Fibroblast of pulmonary artery (primary cell): Measurements from ENCODE around the gene KRTAP5-6.
"Not testable (repeated sequence)": the region's sequence is repeated elsewhere in the genome, so short reads cannot be mapped to it uniquely, and the experiment has no call there.

Experiments used
- DNase-seq: peaks from one replicate; pipeline ENCODE4 v3.0.0-alpha.2; 2010; ENCODE audit warnings: low read depth
- H3K4me3 ChIP-seq: replicated peaks from 2 replicates; pipeline ENCODE4 v1.5.1; 2011; ENCODE audit warnings: low read depth, mild to moderate bottlenecking, control low read depth, low read length, moderate library complexity
- TF ChIP-seq, protein P1 (sequence below): IDR thresholded peaks from 2 replicates; pipeline ENCODE4 v1.5.1; 2011; ENCODE audit warnings: mild to moderate bottlenecking, control low read depth, low read length, inconsistent platforms; ENCODE audit errors: missing control alignments

The KRTAP5-6 gene

GRCh38 chr11:1679881-1680280 lies 17.1 kb upstream of the KRTAP5-6 start:
- no peak overlapping the region for H3K4me3 ChIP-seq
- DNase-seq = no peak
- TF ChIP-seq, protein P1, sequence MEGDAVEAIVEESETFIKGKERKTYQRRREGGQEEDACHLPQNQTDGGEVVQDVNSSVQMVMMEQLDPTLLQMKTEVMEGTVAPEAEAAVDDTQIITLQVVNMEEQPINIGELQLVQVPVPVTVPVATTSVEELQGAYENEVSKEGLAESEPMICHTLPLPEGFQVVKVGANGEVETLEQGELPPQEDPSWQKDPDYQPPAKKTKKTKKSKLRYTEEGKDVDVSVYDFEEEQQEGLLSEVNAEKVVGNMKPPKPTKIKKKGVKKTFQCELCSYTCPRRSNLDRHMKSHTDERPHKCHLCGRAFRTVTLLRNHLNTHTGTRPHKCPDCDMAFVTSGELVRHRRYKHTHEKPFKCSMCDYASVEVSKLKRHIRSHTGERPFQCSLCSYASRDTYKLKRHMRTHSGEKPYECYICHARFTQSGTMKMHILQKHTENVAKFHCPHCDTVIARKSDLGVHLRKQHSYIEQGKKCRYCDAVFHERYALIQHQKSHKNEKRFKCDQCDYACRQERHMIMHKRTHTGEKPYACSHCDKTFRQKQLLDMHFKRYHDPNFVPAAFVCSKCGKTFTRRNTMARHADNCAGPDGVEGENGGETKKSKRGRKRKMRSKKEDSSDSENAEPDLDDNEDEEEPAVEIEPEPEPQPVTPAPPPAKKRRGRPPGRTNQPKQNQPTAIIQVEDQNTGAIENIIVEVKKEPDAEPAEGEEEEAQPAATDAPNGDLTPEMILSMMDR = no peak

DNA sequence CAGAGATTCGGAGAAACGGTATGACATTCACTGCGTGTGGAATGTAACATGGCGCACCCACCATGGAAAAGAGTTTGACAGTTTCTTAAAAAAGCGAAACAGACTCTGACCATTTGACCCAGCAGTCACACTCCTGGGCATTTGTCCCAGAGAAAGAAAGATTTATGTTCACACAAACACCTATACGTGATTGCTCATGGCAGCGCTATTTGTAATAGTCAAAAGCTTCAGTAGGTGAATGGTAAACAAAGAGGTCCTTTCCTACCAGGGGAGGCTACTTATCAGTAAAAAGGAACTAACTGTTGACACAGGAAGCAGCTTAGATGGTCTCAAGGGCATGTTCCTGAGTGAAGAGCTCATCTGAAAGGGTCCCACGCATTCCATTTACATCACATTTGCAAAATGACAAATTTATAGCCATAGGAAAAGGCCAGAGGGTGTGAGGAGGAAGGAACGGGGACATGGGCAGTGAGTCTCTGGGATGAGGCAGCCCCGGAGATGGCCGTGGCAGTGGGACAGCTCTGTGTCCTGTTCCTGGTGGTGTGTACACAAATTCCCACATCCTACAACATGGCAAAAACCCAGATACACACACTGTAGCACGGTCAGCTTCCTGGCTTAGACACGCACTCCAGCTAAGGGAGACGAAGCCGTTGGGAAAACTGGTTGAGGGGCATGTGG lies 14.6 kb upstream of the KRTAP5-6 start:
- TF ChIP-seq, protein P1 = no peak
- H3K4me3 ChIP-seq = no peak overlapping the region
- no peak for DNase-seq

GRCh38 chr11:1683216-1683615 lies 13.8 kb upstream of the KRTAP5-6 start:
- H3K4me3 ChIP-seq, DNase-seq: not testable (repeated sequence)

- H3K4me3 ChIP-seq = not testable (repeated sequence)
Observed at GRCh38 chr11:1683904-1684572, 13.0 kb upstream of the KRTAP5-6 start.

DNA sequence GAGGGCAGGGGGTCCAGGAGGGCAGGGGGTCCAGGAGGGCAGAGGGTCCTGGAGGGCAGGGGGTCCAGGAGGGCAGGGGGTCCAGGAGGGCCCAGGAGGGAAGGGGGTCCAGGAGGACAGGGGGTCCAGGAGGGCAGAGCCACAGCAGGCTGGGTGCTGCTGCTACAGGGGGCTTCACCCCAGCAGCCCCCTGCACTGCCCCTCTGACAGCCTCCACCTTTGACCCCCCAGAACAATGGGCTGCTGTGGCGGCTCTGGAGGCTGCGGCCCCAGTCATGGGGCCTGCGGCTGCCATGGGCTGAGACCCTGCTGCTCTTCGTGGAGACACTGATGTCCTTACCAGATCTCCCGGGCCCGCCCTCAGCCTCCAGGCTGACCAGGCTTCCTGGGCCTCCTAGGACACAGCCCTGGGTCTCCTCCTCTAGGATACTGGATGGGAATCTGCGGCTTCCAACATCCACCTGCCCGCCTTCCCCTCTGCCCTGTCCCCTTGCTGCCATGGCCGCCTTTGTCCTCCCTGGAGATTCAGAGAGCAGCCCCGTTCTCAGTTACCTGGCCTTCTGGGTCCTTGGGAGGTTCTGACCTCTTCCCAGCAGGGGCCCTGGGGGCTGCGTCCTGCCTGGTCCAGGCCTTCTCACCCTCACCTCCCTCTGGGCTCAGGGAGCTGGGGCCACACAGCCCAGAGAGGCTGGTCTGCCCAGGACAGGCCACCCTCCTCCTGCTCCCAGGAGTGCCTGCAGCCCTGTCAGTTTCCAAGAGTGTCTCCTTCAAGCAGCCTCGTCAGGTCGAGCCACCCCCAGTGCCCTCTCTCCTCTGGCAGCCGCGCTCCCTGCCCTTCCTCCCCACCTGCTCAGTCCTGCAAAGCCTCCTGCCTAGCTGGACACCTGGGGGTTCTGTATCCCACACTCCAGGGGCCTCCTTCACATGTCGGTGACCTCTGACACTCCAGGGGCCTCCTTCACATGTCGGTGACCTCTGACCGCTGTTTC lies 11.8 kb upstream of the KRTAP5-6 start:
- H3K4me3 ChIP-seq, DNase-seq: not testable (repeated sequence)

More at GRCh38 chr11:1683904-1684572, 13.0 kb upstream of the KRTAP5-6 start:
- not testable (repeated sequence) for DNase-seq

DNA sequence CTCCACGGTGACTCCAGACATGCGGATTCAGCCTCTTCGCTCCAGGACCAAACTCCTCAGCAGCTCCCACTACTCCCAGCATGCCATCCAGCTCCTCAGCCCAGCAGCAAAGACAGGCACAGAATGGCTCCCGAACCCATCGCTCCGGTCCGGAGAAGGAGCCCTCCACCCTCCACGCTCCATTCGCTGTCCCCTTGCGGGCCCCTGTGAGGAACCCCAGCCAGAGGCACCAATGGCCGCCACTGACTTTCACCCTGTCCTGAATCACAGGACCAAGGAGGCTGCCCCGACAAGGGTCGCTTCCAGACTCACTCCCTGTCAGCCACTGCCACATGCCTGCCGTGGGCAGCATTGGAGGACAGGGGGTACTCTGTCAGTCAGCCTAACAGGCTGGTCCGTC lies 10.8 kb upstream of the KRTAP5-6 start:
- DNase-seq, H3K4me3 ChIP-seq: not testable (repeated sequence)

DNA sequence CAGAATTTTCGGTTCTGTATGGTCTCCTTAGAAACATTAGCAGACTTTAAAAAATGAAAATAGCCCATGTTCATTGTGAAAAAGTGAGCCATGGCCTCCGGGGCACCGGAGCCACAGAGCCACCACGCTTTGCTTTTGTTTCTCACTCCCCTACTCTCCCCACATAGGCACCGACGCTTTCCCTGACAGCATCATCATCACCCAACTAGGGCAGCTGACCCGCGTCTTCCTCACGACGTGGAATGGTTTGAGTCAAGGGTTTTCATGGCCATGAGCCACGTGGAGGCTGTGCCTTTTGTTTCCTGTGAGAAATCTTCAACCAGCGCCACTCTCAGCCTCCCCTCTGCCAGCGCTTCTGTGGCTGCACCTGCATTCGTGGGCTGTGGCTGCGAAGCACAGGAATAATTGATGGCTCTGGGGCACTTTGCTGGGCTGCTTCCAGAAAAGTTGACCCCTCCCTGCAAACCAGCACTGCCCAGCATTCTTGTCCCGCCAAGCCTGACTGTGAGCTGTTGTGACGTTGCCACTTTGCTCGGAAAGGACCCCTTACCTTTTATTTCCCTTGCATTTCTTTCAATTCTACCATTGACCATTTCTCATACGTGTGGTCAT lies 8.6 kb upstream of the KRTAP5-6 start:
- not testable (repeated sequence) for DNase-seq, H3K4me3 ChIP-seq

GRCh38 chr11:1689250-1690166 lies 7.5 kb upstream of the KRTAP5-6 start:
- DNase-seq, H3K4me3 ChIP-seq: not testable (repeated sequence)

- TF ChIP-seq, protein P1 = no peak
- no peak overlapping the region for H3K4me3 ChIP-seq
- DNase-seq = no peak
Observed at GRCh38 chr11:1690167-1691025, 6.6 kb upstream of the KRTAP5-6 start.
